Astrocyte (in vitro differentiated cells and primary cell): ENCODE data around the gene NPIPA2.
"Not testable (repeated sequence)": the region's sequence is repeated elsewhere in the genome, so short reads cannot be mapped to it uniquely, and the experiment has no call there.

Source experiments
- CTCF ChIP-seq: IDR thresholded peaks from 2 replicates; pipeline ENCODE4 v1.5.1; 2011; ENCODE audit warnings: low read depth, mild to moderate bottlenecking, inconsistent platforms, low read length, moderate library complexity; ENCODE audit not compliant: insufficient read depth
- EZH2 ChIP-seq: IDR thresholded peaks from 2 replicates; pipeline ENCODE4 v1.6.1; 2012; ENCODE audit warnings: mild to moderate bottlenecking, low read length, inconsistent platforms; ENCODE audit not compliant: insufficient read depth

GRCh38 chr16:14813890-14814289 lies 71.6 kb downstream of the NPIPA2 start:
- TF ChIP-seq CTCF, EZH2: not testable (repeated sequence)
